ENCODE results near the gene CEP164. TPM values are rescaled to one million over a fixed set of nuclear protein-coding genes. Genes with fewer than 3 reads are reported as not detected.

CEP164 gene
- total RNA-seq, 1 donor from 2014 or later: 16.7 TPM

Other genes starting within 250 kb of the CEP164 start
- gene SIK3, start 229.4 kb upstream of the CEP164 start, total RNA-seq: 25.2 TPM
- 50.9 TPM for gene PAFAH1B2, start 183.6 kb upstream of the CEP164 start, total RNA-seq
- 9.8 TPM for gene SIDT2, start 149.1 kb upstream of the CEP164 start, total RNA-seq
- gene TAGLN, start 128.5 kb upstream of the CEP164 start, total RNA-seq: 55.9 TPM
- gene PCSK7, start 95.8 kb upstream of the CEP164 start, total RNA-seq: 44.4 TPM
- 13.7 TPM for gene RNF214, start 95.2 kb upstream of the CEP164 start, total RNA-seq
- 3.1 TPM for gene BACE1-AS, start 36.5 kb upstream of the CEP164 start, total RNA-seq
- 17.5 TPM for gene BACE1, start 11.6 kb upstream of the CEP164 start, total RNA-seq

All from esophagus mucosa (tissue), 1 donor.